CD14-positive monocyte (primary cell): ENCODE data around the gene TRPM8. TPM values are rescaled to one million over a fixed set of nuclear protein-coding genes. Genes with fewer than 3 reads are reported as not detected.

Experiments
- DNase-seq, 3 donors: peaks; one replicate each; pipeline ENCODE4 v3.0.0-alpha.2; 2011 to 2022
- H2AFZ ChIP-seq: 2 replicates; pipeline ENCODE4 v1.6.0; 2012; ENCODE audit warnings: mild to moderate bottlenecking, low read depth, low read length, inconsistent platforms; ENCODE audit not compliant: insufficient read depth, poor library complexity, severe bottlenecking
- H3K27ac ChIP-seq, 2 donors: 1 replicate in 1 of 2; 2 replicates in 1 of 2; pipeline ENCODE4 v1.5.1; 2012 to 2013; ENCODE audit warnings: low read length in 2 of 2, control low read depth in 1 of 2, inconsistent platforms in 1 of 2, low read depth in 1 of 2, mild to moderate bottlenecking in 1 of 2
- H3K27me3 ChIP-seq, 2 donors: one replicate each; pipeline versions ENCODE4 v1.6.0 to v1.6.1; 2011 to 2013; ENCODE audit warnings: low read length in 2 of 2; ENCODE audit not compliant: control insufficient read depth in 2 of 2, insufficient read depth in 2 of 2
- H3K36me3 ChIP-seq, 2 donors: replicated peaks in 1 of 2; 1 replicate in 1 of 2; 2 replicates in 1 of 2; pipeline versions ENCODE4 v1.5.1 to v1.6.1; 2012 to 2013; ENCODE audit warnings: low read length in 2 of 2, control low read depth in 1 of 2, inconsistent platforms in 1 of 2, mild to moderate bottlenecking in 1 of 2; ENCODE audit not compliant: insufficient read depth in 2 of 2, control insufficient read depth in 1 of 2
- H3K4me1 ChIP-seq, 2 donors: 1 replicate in 1 of 2; 2 replicates in 1 of 2; pipeline versions ENCODE4 v1.5.1 to v1.6.1; 2012 to 2013; ENCODE audit warnings: low read length in 2 of 2, control low read depth in 1 of 2, inconsistent platforms in 1 of 2, mild to moderate bottlenecking in 1 of 2, moderate library complexity in 1 of 2; ENCODE audit not compliant: insufficient read depth in 2 of 2, control insufficient read depth in 1 of 2
- H3K4me2 ChIP-seq: replicated peaks from 2 replicates; pipeline ENCODE3; 2012; ENCODE audit warnings: low read length, moderate library complexity, mild to moderate bottlenecking; ENCODE audit not compliant: poor library complexity, severe bottlenecking; ENCODE audit errors: extremely low read depth
- H3K4me3 ChIP-seq, 3 experiments: fragments of 200-600 bp in 1 of 3; sonication (generic) in 1 of 3; replicated peaks in 1 of 3; 1 replicate in 2 of 3; 2 replicates in 1 of 3; pipeline ENCODE4 v1.5.1; 2011 to 2013; ENCODE audit warnings: low read length in 3 of 3, mild to moderate bottlenecking in 3 of 3, control low read depth in 2 of 3, low read depth in 2 of 3, inconsistent platforms in 1 of 3, moderate library complexity in 1 of 3
- H3K79me2 ChIP-seq: 2 replicates; pipeline ENCODE4 v1.6.0; 2012; ENCODE audit warnings: mild to moderate bottlenecking, control low read depth, inconsistent platforms, low read length, moderate library complexity; ENCODE audit not compliant: insufficient read depth
- H3K9ac ChIP-seq: 2 replicates; pipeline ENCODE4 v1.6.0; 2017; ENCODE audit warnings: low read length, mild to moderate bottlenecking; ENCODE audit not compliant: insufficient read depth, poor library complexity, severe bottlenecking
- H3K9me3 ChIP-seq, 2 donors: replicated peaks in 1 of 2; 1 replicate in 1 of 2; 2 replicates in 1 of 2; pipeline versions ENCODE4 v1.5.1 to v1.6.1; 2012 to 2013; ENCODE audit warnings: low read length in 2 of 2, control low read depth in 1 of 2; ENCODE audit not compliant: control insufficient read depth in 1 of 2, insufficient read depth in 1 of 2
- H4K20me1 ChIP-seq: 2 replicates; pipeline ENCODE4 v1.6.0; 2012; ENCODE audit warnings: mild to moderate bottlenecking, low read length, control low read depth, moderate library complexity; ENCODE audit not compliant: insufficient read depth
- H3K27ac Mint-ChIP-seq, 7 donors: one replicate each; pipeline ENCODE4 v1.8.0; 2020; ENCODE audit warnings: mild to moderate bottlenecking in 7 of 7, mixed read lengths in 7 of 7, moderate library complexity in 6 of 7, inconsistent platforms in 2 of 7
- H3K27me3 Mint-ChIP-seq, 3 donors: one replicate each; pipeline ENCODE4 v1.8.0; 2021 to 2022; ENCODE audit warnings: low read depth in 3 of 3, mild to moderate bottlenecking in 3 of 3, mixed read lengths in 3 of 3, moderate library complexity in 3 of 3, inconsistent platforms in 1 of 3
- H3K36me3 Mint-ChIP-seq, 2 donors: one replicate each; pipeline ENCODE4 v1.8.0; 2020; ENCODE audit warnings: mixed read lengths in 2 of 2, inconsistent platforms in 1 of 2, mild to moderate bottlenecking in 1 of 2
- H3K4me1 Mint-ChIP-seq: one replicate; pipeline ENCODE4 v1.8.0; 2020; ENCODE audit warnings: mild to moderate bottlenecking, mixed read lengths
- H3K4me3 Mint-ChIP-seq, 2 donors: one replicate each; pipeline ENCODE4 v1.8.0; 2020; ENCODE audit warnings: mild to moderate bottlenecking in 2 of 2, mixed read lengths in 2 of 2, moderate library complexity in 1 of 2
- H3K9me3 Mint-ChIP-seq, 7 donors: one replicate each; pipeline ENCODE4 v1.8.0; 2020 to 2022; ENCODE audit warnings: mixed read lengths in 7 of 7, mild to moderate bottlenecking in 6 of 7, moderate library complexity in 6 of 7, inconsistent platforms in 2 of 7
- CTCF ChIP-seq: fragments of 200-600 bp; IDR thresholded peaks from one replicate; pipeline ENCODE4 v1.8.0; 2022; ENCODE audit warnings: antibody characterized with exemption, mild to moderate bottlenecking
- WGBS: methylation state at CpG from one replicate; pipeline ENCODE4 v1.1.5; 2013; ENCODE audit warnings: missing lambda C conversion rate; ENCODE audit not compliant: insufficient coverage; 5-methylcytosine and 5-hydroxymethylcytosine counted together
- intact Hi-C, 2 donors: fragments of 100-400 bp; cut with micrococcal nuclease; formaldehyde crosslinking; loops; one replicate each; pipeline versions ENCODE4 v1.15.0 to v1.15.1; 2023
- polyA plus RNA-seq, 3 donors: library from polyadenylated mRNA; depleted of rRNA in 1 of 3; unstranded in 2 of 3; stranded (reverse) in 1 of 3; fragments of 300-500 nt in 2 of 3; fragments of >200 nt in 1 of 3; fragmentation: Illumina TruSeq in 2 of 3; gene quantifications; 1 replicate in 2 of 3; 2 replicates in 1 of 3; pipeline ENCODE4 v1.2.3, GENCODE V29; 2012 to 2021

The TRPM8 gene
- polyA plus RNA-seq, 3 donors: not detected

- no peaks in the 10 kb centered on the region for H3K79me2 ChIP-seq
- Mint-ChIP-seq H3K27me3 (peaks cover 6 to 10% (median 9%) of the 10 kb centered on the region in 3 donors), H3K36me3 (no peaks in the 10 kb centered on the region), H3K4me1 (no peaks in the 10 kb centered on the region), H3K4me3 (no peak overlapping the region), H3K27ac (no peak overlapping the region), H3K9me3 (peaks cover 0 to 7% (median 2%) of the 10 kb centered on the region in 7 donors)
- H3K9ac ChIP-seq: no peak overlapping the region
- no peak for TF ChIP-seq CTCF
- WGBS: no CpG with 5 or more reads among the region's 1 CpG
- H3K27me3 ChIP-seq: peaks cover 3 to 8% of the 10 kb centered on the region in 2 donors
- H3K4me2 ChIP-seq: no peak overlapping the region
- no peaks in the 10 kb centered on the region for H4K20me1 ChIP-seq
- no peak overlapping the region for H3K27ac ChIP-seq
- no peak overlapping the region for H3K4me3 ChIP-seq
- H3K9me3 ChIP-seq: peaks cover 0 to 9% of the 10 kb centered on the region in 2 donors
- no peaks in the 10 kb centered on the region for H3K36me3 ChIP-seq
- DNase-seq: no peak
- intact Hi-C loops: no loop called here
- H3K4me1 ChIP-seq: no peaks in the 10 kb centered on the region
- H2AFZ ChIP-seq: no peak overlapping the region
These were observed 27.5 kb downstream of the TRPM8 start for GRCh38 chr2:233944722-233945121.

GRCh38 chr2:233945146-233945545 is 28.0 kb downstream of the TRPM8 start:
- H3K4me3 Mint-ChIP-seq: no peak overlapping the region
- no peaks in the 10 kb centered on the region for H3K4me1 Mint-ChIP-seq
- H3K27ac Mint-ChIP-seq: no peak overlapping the region
- H3K4me2 ChIP-seq: no peak overlapping the region
- H3K36me3 ChIP-seq: no peaks in the 10 kb centered on the region
- intact Hi-C loops: no loop called here
- H3K27ac ChIP-seq: no peak overlapping the region
- H3K79me2 ChIP-seq: no peaks in the 10 kb centered on the region
- H3K9me3 ChIP-seq: peaks cover 0 to 9% of the 10 kb centered on the region in 2 donors
- no peak overlapping the region for H2AFZ ChIP-seq
- no peaks in the 10 kb centered on the region for H3K36me3 Mint-ChIP-seq
- peaks cover 0 to 7% (median under 1%) of the 10 kb centered on the region in 7 donors for H3K9me3 Mint-ChIP-seq
- no peaks in the 10 kb centered on the region for H3K4me1 ChIP-seq
- H3K27me3 ChIP-seq: peaks cover 0 to 3% of the 10 kb centered on the region in 2 donors
- no peak overlapping the region for H3K9ac ChIP-seq
- no peaks in the 10 kb centered on the region for H4K20me1 ChIP-seq
- peaks cover 2 to 8% (median 6%) of the 10 kb centered on the region in 3 donors for H3K27me3 Mint-ChIP-seq
- 94% methylated on average over 2 of the region's 3 CpGs for WGBS
- no peak overlapping the region for H3K4me3 ChIP-seq
- no peak for DNase-seq
- no peak for TF ChIP-seq CTCF
